A673 (cell line): ENCODE results near the gene NAPB.

ENCODE experiments used
- EZH2 ChIP-seq: fragments of 200-600 bp; sonication (generic); IDR thresholded peaks from 2 replicates; pipeline ENCODE4 v1.6.1; 2017; ENCODE audit warnings: borderline replicate concordance, low read depth, mild to moderate bottlenecking, mixed read lengths, antibody characterized with exemption, low read length; ENCODE audit not compliant: poor library complexity, severe bottlenecking
- TF ChIP-seq, protein P1 (sequence below): fragments of 300-800, 200-600 bp; sonication (generic); conservative IDR thresholded peaks from 2 replicates; pipeline ENCODE4 v1.5.1; 2017; ENCODE audit warnings: low read depth, mild to moderate bottlenecking, antibody characterized with exemption, low read length, moderate library complexity, mixed read lengths

DNA sequence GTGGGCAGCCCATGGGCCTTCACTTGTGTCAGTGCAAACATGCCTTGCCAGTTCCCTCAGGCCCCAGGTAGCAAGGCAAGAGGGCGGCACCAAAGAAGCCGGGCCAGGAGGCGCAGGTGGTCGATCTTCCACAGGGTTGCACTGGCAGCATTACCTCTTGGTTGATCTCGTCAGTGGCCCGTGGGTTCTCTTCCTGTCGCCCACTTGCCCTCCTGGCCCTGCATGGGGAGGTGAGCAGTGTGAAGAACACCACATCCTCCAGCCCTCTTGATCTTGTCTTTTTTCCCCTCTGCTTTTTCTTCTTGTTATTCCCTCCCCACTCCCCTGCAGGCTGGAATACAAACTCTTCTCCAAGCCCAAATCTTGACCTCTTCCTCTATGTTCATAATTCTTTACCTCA, 34.4 kb upstream of the NAPB start:
- TF ChIP-seq, protein P1, sequence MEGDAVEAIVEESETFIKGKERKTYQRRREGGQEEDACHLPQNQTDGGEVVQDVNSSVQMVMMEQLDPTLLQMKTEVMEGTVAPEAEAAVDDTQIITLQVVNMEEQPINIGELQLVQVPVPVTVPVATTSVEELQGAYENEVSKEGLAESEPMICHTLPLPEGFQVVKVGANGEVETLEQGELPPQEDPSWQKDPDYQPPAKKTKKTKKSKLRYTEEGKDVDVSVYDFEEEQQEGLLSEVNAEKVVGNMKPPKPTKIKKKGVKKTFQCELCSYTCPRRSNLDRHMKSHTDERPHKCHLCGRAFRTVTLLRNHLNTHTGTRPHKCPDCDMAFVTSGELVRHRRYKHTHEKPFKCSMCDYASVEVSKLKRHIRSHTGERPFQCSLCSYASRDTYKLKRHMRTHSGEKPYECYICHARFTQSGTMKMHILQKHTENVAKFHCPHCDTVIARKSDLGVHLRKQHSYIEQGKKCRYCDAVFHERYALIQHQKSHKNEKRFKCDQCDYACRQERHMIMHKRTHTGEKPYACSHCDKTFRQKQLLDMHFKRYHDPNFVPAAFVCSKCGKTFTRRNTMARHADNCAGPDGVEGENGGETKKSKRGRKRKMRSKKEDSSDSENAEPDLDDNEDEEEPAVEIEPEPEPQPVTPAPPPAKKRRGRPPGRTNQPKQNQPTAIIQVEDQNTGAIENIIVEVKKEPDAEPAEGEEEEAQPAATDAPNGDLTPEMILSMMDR, result no peak
- TF ChIP-seq EZH2, result no peak
